Thymus (tissue), 11 donors: Measurements from ENCODE around the gene FAM168A. TPM values are rescaled to one million over a fixed set of nuclear protein-coding genes. Genes with fewer than 3 reads are reported as not detected.

Experiments used
- DNase-seq, 9 donors: peaks; one replicate each; pipeline ENCODE4 v3.0.0-alpha.2; 2013; ENCODE audit warnings: low spot score in 9 of 9, low read depth in 6 of 9, missing footprints in 1 of 9
- H3K27ac ChIP-seq, 2 donors: one replicate each; pipeline ENCODE4 v1.5.1; 2013; ENCODE audit warnings: control low read depth in 1 of 2, low read depth in 1 of 2, low read length in 1 of 2, mild to moderate bottlenecking in 1 of 2, moderate library complexity in 1 of 2
- H3K27me3 ChIP-seq, 2 donors: one replicate each; pipeline ENCODE4 v1.5.1; 2013; ENCODE audit warnings: low read length in 1 of 2; ENCODE audit not compliant: control insufficient read depth in 2 of 2, insufficient read depth in 1 of 2
- H3K36me3 ChIP-seq, 2 donors: one replicate each; pipeline ENCODE4 v1.5.1; 2013; ENCODE audit warnings: low read length in 1 of 2, mild to moderate bottlenecking in 1 of 2, moderate library complexity in 1 of 2; ENCODE audit not compliant: control insufficient read depth in 2 of 2, insufficient read depth in 2 of 2
- H3K4me1 ChIP-seq, 2 donors: one replicate each; pipeline ENCODE4 v1.5.1; 2013; ENCODE audit warnings: low read length in 2 of 2; ENCODE audit not compliant: control insufficient read depth in 2 of 2, insufficient read depth in 2 of 2
- H3K4me3 ChIP-seq, 2 donors: one replicate each; pipeline ENCODE4 v1.5.1; 2013; ENCODE audit warnings: low read length in 2 of 2, control low read depth in 1 of 2, mild to moderate bottlenecking in 1 of 2
- H3K9me3 ChIP-seq, 2 donors: one replicate each; pipeline ENCODE4 v1.5.1; 2013; ENCODE audit warnings: low read length in 1 of 2, mild to moderate bottlenecking in 1 of 2; ENCODE audit not compliant: control insufficient read depth in 2 of 2, insufficient read depth in 1 of 2
- WGBS: extraction: QIAGEN DNeasy Blood & Tissue Kit; methylation state at CpG from one replicate; pipeline ENCODE4 v1.1.7; 2013; 5-methylcytosine and 5-hydroxymethylcytosine counted together
- polyA plus RNA-seq: library from polyadenylated mRNA; stranded (reverse); fragments of 200-250 nt; gene quantifications from one replicate; pipeline ENCODE4 v1.2.3, GENCODE V29; 2013
- total RNA-seq: library from RNA; stranded (reverse); fragments of 120-200 nt; gene quantifications from one replicate; pipeline ENCODE4 v1.2.4, GENCODE V29; 2013
- donor health status: healthy.

FAM168A gene
- total and polyA plus RNA-seq, 2 donors: 6.8 to 9.7 TPM

- DNase-seq: no peak
- no peak overlapping the region for H3K27ac ChIP-seq
- H3K27me3 ChIP-seq: no peaks in the 10 kb centered on the region
- H3K4me1 ChIP-seq: peaks cover 3 to 17% of the 10 kb centered on the region in 2 donors
- WGBS: 98% methylated on average over 31 of the region's 31 CpGs
- no peaks in the 10 kb centered on the region for H3K9me3 ChIP-seq
- no peak overlapping the region for H3K4me3 ChIP-seq
- peaks cover 33 to 36% of the 10 kb centered on the region in 2 donors for H3K36me3 ChIP-seq
Measured at GRCh38 chr11:73392108-73393010, 205.6 kb downstream of the FAM168A start.

- peaks cover 8 to 24% of the 10 kb centered on the region in 2 donors for H3K4me1 ChIP-seq
- H3K27ac ChIP-seq: no peak overlapping the region
- H3K4me3 ChIP-seq: no peak overlapping the region
- WGBS: 98% methylated on average over 10 of the region's 10 CpGs
- peaks cover 0 to under 1% of the 10 kb centered on the region in 2 donors for H3K9me3 ChIP-seq
- peaks cover 28 to 31% of the 10 kb centered on the region in 2 donors for H3K36me3 ChIP-seq
- H3K27me3 ChIP-seq: no peaks in the 10 kb centered on the region
- no peak for DNase-seq
Measured at GRCh38 chr11:73391665-73392064, 206.2 kb downstream of the FAM168A start.

DNA sequence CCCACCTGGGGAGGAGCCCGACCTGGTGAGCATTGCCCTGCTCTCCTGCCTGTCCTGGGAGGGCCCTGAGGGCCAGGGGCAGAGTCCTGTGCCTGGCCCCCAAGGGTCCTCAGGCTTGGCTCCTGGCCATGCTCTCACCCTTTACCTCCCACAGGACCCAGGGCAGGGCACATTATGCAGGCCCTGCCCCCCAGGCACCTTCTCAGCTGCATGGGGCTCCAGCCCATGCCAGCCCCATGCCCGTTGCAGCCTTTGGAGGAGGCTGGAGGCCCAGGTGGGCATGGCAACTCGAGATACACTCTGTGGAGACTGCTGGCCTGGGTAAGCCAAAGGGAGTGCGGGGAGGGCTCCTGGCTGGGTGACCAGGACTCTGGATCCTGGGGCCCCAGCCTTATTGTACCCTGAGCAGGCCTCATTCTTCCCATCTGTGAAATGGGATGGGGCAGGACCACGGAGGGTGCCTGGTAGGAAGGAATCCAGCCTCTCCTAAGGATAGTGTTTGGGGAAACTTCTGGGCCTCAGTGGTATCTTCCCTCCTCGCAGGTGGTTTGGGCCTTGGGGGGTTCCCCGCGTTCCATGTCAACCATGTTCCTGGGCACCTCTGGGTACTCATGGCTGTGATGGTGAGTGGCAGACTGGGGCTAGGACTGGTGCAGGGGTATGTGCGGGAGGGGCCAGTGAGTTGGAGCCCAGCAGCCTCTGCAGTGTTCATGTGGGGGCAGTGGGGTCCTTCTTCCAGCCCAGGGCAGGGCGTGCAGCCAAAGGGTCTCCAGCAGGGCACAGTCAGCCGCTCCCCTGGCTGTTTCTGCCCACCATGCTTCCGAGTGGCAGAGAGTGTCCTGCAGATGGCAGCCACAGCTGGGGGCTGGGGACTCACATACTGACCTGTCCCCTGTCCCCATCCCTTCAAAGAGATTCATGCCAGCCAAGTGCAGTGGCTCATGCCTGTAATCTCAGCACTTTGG, 207.0 kb downstream of the FAM168A start:
- Histone ChIP-seq H3K9me3 (peaks cover 0 to 9% of the 10 kb centered on the region in 2 donors), H3K27me3 (no peaks in the 10 kb centered on the region), H3K4me1 (peaks cover 16 to 31% of the 10 kb centered on the region in 2 donors), H3K36me3 (peaks cover 24 to 26% of the 10 kb centered on the region in 2 donors), H3K4me3 (no peak overlapping the region), H3K27ac (no peak overlapping the region)
- WGBS: 91% methylated on average over 12 of the region's 12 CpGs
- DNase-seq: no peak

GRCh38 chr11:73389916-73390315, 208.0 kb downstream of the FAM168A start:
- Histone ChIP-seq H3K27me3 (no peaks in the 10 kb centered on the region), H3K9me3 (peaks cover 0 to 9% of the 10 kb centered on the region in 2 donors), H3K4me3 (no peak overlapping the region), H3K36me3 (peaks cover 17 to 18% of the 10 kb centered on the region in 2 donors), H3K27ac (no peak overlapping the region), H3K4me1 (peaks cover 26 to 41% of the 10 kb centered on the region in 2 donors)
- WGBS: 92% methylated on average over 7 of the region's 7 CpGs
- DNase-seq: no peak

GRCh38 chr11:73389134-73389525, 208.8 kb downstream of the FAM168A start:
- Histone ChIP-seq H3K36me3 (peaks cover 9 to 14% of the 10 kb centered on the region in 2 donors), H3K27me3 (no peaks in the 10 kb centered on the region), H3K27ac (no peak overlapping the region), H3K4me1 (peaks cover 34 to 49% of the 10 kb centered on the region in 2 donors), H3K4me3 (no peak overlapping the region), H3K9me3 (peaks cover 0 to 9% of the 10 kb centered on the region in 2 donors)
- DNase-seq: no peak
- WGBS: 97% methylated on average over 6 of the region's 6 CpGs

DNA sequence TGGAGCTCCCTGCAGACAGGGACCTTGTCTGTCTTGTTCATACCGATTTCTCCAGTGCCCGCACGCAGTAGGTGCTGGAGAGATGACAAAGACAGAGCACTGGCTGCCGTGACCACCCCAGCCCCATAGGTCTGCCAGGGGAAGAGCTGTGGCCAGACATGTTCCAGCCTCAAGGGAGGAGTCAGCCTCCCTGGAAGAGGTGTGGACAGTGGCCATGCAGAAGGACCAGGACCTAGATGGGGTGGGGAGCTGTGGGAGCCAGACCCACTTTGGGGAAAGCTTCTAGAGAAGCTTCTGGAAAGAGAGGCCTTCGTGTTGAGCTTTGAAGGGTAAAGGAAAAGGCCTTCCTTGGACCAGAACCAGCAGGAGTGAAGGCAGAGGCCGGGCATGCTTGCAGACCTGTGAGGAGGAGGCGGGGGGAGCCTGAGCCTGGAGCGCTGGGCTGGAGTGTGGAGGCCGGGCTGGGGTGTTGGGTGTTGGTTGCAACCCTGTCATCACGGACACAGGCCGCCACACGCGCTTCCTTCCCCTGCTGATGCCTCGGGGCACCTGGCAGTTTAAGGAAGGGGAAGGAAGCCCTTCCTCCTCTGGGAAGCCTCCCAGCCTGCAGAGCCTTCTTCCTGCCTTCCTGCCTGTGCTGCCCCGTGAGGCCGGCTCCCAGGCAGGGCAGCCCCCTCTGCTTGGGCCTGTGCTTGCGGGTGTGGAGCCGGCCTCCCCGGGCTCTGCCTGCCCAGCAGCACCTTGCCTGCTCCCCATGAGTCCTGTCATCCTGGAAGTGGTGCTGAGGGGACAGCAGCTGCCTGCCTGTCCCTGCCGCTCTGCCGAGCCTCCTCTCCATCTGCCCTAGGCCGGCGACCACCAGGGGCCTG, 209.4 kb downstream of the FAM168A start:
- WGBS: 77% methylated on average over 23 of the region's 23 CpGs
- H3K9me3 ChIP-seq: peaks cover 0 to 9% of the 10 kb centered on the region in 2 donors
- no peaks in the 10 kb centered on the region for H3K27me3 ChIP-seq
- H3K4me3 ChIP-seq: no peak overlapping the region
- H3K4me1 ChIP-seq: peaks cover 36 to 55% of the 10 kb centered on the region in 2 donors
- no peak for DNase-seq
- H3K27ac ChIP-seq: peak overlapping the region in 1 of 2 donors; percentile 10
- H3K36me3 ChIP-seq: peaks cover 8 to 14% of the 10 kb centered on the region in 2 donors

DNA sequence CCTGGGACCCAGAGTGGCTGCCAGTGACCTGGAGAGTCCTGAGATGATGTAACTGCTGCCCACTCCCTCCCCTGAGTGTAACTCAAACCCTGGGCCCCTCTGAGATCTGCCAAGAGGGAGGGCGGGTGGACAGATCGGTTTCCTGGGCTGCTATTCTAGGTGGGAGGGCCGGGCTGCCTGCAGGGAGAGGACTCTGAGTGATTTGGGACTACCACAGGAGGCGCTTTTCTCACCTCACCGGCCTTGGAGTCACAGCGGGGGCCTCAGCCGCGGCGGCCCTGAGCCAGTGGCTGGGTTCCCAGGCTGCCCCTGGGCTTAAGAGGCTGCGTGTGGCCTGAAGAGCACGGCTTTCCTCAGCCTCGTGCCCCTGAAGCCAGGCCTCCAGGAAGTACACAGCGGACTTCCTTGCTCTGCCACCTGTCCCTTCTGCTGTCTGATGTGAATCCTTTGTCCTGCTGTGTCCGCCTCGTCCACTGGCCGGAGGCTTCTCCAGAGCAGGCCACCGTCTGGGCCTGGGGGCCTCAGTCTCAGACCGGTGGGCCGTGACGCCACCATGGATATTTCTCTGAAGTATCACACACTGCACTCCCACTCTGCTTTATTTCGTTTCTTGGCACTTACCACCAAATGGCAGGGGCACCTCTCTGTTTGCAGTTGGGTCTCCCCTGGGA, 210.2 kb downstream of the FAM168A start:
- Histone ChIP-seq H3K27ac (peak overlapping the region; percentile 34 to 91), H3K9me3 (peaks cover 0 to 9% of the 10 kb centered on the region in 2 donors), H3K4me1 (peaks cover 40 to 63% of the 10 kb centered on the region in 2 donors), H3K4me3 (no peak overlapping the region), H3K27me3 (no peaks in the 10 kb centered on the region), H3K36me3 (peaks cover 5 to 14% of the 10 kb centered on the region in 2 donors)
- no peak for DNase-seq
- 91% methylated on average over 21 of the region's 21 CpGs for WGBS

GRCh38 chr11:73386546-73386945, 211.4 kb downstream of the FAM168A start:
- Histone ChIP-seq H3K36me3 (peaks cover 4 to 7% of the 10 kb centered on the region in 2 donors), H3K27ac (peak overlapping the region; percentile 77 to 91), H3K4me1 (peaks cover 44 to 74% of the 10 kb centered on the region in 2 donors), H3K27me3 (no peaks in the 10 kb centered on the region), H3K4me3 (no peak overlapping the region), H3K9me3 (peaks cover 0 to 9% of the 10 kb centered on the region in 2 donors)
- 61% methylated on average over 8 of the region's 8 CpGs for whole genome bisulfite sequencing
- DNase-seq: peak in 6 of 9 donors; percentile 47 to 81 (median 60)
